NCI-H2107 (cell line): ENCODE measurements around the gene MEF2C.
A peak's percentile ranks its signal among the peaks of the same experiment; 100 is the strongest.
"Not testable (repeated sequence)": the region's sequence is repeated elsewhere in the genome, so short reads cannot be mapped to it uniquely, and the experiment has no call there.

Experiments
- DNase-seq: peaks from one replicate; lab custom pipeline; 2025; lab: John Stamatoyannopoulos, UW

MEF2C gene

GRCh38 chr5:88798933-88799332, 84.1 kb downstream of the MEF2C start:
- DNase-seq = not testable (repeated sequence)

- DNase-seq = not testable (repeated sequence)
Measured at GRCh38 chr5:88793797-88794196, 89.2 kb downstream of the MEF2C start.

GRCh38 chr5:88792144-88792840, 90.7 kb downstream of the MEF2C start:
- no peak for DNase-seq

GRCh38 chr5:88787856-88788255, 95.1 kb downstream of the MEF2C start:
- no peak for DNase-seq

- DNase-seq = no peak
Measured at GRCh38 chr5:88786789-88787188, 96.2 kb downstream of the MEF2C start.

GRCh38 chr5:88785746-88786565, 97.0 kb downstream of the MEF2C start:
- peak; percentile 38 for DNase-seq

- DNase-seq = no peak
Measured at GRCh38 chr5:88782571-88782970, 100.4 kb downstream of the MEF2C start.

GRCh38 chr5:88780736-88781135, 102.2 kb downstream of the MEF2C start:
- DNase-seq = no peak

- no peak for DNase-seq
Measured at GRCh38 chr5:88778736-88779135, 104.2 kb downstream of the MEF2C start.

- no peak for DNase-seq
Measured at GRCh38 chr5:88776692-88777091, 106.3 kb downstream of the MEF2C start.

GRCh38 chr5:88772831-88773230, 110.2 kb downstream of the MEF2C start:
- no peak for DNase-seq

- DNase-seq = no peak
Measured at GRCh38 chr5:88772047-88772446, 110.9 kb downstream of the MEF2C start.

GRCh38 chr5:88770276-88771257, 112.4 kb downstream of the MEF2C start:
- DNase-seq = no peak

GRCh38 chr5:88769165-88769564, 113.8 kb downstream of the MEF2C start:
- no peak for DNase-seq

- no peak for DNase-seq
Measured at GRCh38 chr5:88768411-88768810, 114.6 kb downstream of the MEF2C start.

GRCh38 chr5:88765798-88766197, 117.2 kb downstream of the MEF2C start:
- DNase-seq = no peak

- DNase-seq = no peak
Measured at GRCh38 chr5:88765171-88765570, 117.8 kb downstream of the MEF2C start.

- DNase-seq = no peak
Measured at GRCh38 chr5:88761939-88762338, 121.0 kb downstream of the MEF2C start.

- DNase-seq = no peak
Measured at GRCh38 chr5:88761269-88761850, 121.6 kb downstream of the MEF2C start.

- no peak for DNase-seq
Measured at GRCh38 chr5:88760527-88760926, 122.5 kb downstream of the MEF2C start.

- no peak for DNase-seq
Measured at GRCh38 chr5:88758591-88758990, 124.4 kb downstream of the MEF2C start.

- no peak for DNase-seq
Measured at GRCh38 chr5:88758184-88758583, 124.8 kb downstream of the MEF2C start.
